A673 (cell line): ENCODE data around the gene ANP32B. TPM values are rescaled to one million over a fixed set of nuclear protein-coding genes. Genes with fewer than 3 reads are reported as not detected.

Experiments used
- BruUV-seq: library from RNA; stranded (reverse); fragments of 400-500 nt; replicated peaks from 2 replicates; lab custom pipeline; 2021; lab: Mats Ljungman, UMichigan
- CTCF ChIA-PET: fragments of 300-600 bp; sonication (Branson Sonifier 250); formaldehyde crosslinking; loops from one replicate; lab custom pipeline; 2022; ENCODE audit warnings: antibody characterized with exemption; lab: Charles Lee
- POLR2A ChIA-PET: fragments of 300-600 bp; sonication (Branson Sonifier 250); formaldehyde crosslinking; loops from one replicate; lab custom pipeline; 2022; ENCODE audit warnings: antibody characterized with exemption; ENCODE audit not compliant: low non-redundant PET; lab: Charles Lee
- DNase-seq: peaks from one replicate; pipeline ENCODE4 v3.0.0-alpha.2; 2015; ENCODE audit warnings: low spot score
- H3K27ac ChIP-seq: fragments of 200-600 bp; sonication (generic); 2 replicates; pipeline ENCODE4 v1.5.1; 2016; ENCODE audit warnings: mixed run types, low read depth, mild to moderate bottlenecking, mixed read lengths, antibody characterized with exemption, low read length; ENCODE audit not compliant: poor library complexity, severe bottlenecking
- H3K27me3 ChIP-seq: fragments of 200-600 bp; sonication (generic); replicated peaks from 2 replicates; pipeline ENCODE4 v1.6.1; 2017; ENCODE audit warnings: mixed run types, low read depth, mild to moderate bottlenecking, mixed read lengths, antibody characterized with exemption, low read length; ENCODE audit not compliant: insufficient read depth, poor library complexity
- H3K36me3 ChIP-seq: fragments of 200-600 bp; sonication (generic); 2 replicates; pipeline ENCODE4 v1.6.1; 2016; ENCODE audit warnings: mixed run types, mild to moderate bottlenecking, mixed read lengths, antibody characterized with exemption, low read length; ENCODE audit not compliant: insufficient read depth, poor library complexity, severe bottlenecking
- H3K4me1 ChIP-seq: fragments of 200-600 bp; sonication (generic); 2 replicates; pipeline ENCODE4 v1.6.1; 2017; ENCODE audit warnings: mixed run types, mild to moderate bottlenecking, mixed read lengths, antibody characterized with exemption, low read length; ENCODE audit not compliant: insufficient read depth, poor library complexity, severe bottlenecking
- H3K4me3 ChIP-seq: fragments of 200-600 bp; sonication (generic); 2 replicates; pipeline ENCODE4 v1.5.1; 2016; ENCODE audit warnings: low read depth, mixed run types, mild to moderate bottlenecking, mixed read lengths, low read length; ENCODE audit not compliant: poor library complexity, severe bottlenecking
- H3K9me3 ChIP-seq: fragments of 200-600 bp; sonication (generic); 2 replicates; pipeline ENCODE4 v1.6.1; 2016; ENCODE audit warnings: mixed run types, low read depth, mild to moderate bottlenecking, mixed read lengths, antibody characterized with exemption, low read length; ENCODE audit not compliant: poor library complexity, severe bottlenecking
- CTCF ChIP-seq: fragments of 300-800, 200-600 bp; sonication (generic); conservative IDR thresholded peaks from 2 replicates; pipeline ENCODE4 v1.5.1; 2017; ENCODE audit warnings: low read depth, mild to moderate bottlenecking, antibody characterized with exemption, low read length, moderate library complexity, mixed read lengths
- EZH2 ChIP-seq: fragments of 200-600 bp; sonication (generic); IDR thresholded peaks from 2 replicates; pipeline ENCODE4 v1.6.1; 2017; ENCODE audit warnings: borderline replicate concordance, low read depth, mild to moderate bottlenecking, mixed read lengths, antibody characterized with exemption, low read length; ENCODE audit not compliant: poor library complexity, severe bottlenecking
- intact Hi-C: fragments of 100-400 bp; cut with micrococcal nuclease; formaldehyde crosslinking; loops from one replicate; pipeline ENCODE4 v1.10.0; 2022; ENCODE audit not compliant: unreplicated experiment
- total RNA-seq: library from RNA; stranded (reverse); gene quantifications from 2 replicates; pipeline ENCODE4 v1.2.3, GENCODE V29; 2021

The ANP32B gene
- total RNA-seq, 1 experiment from 2014 or later, result 237 TPM

DNA sequence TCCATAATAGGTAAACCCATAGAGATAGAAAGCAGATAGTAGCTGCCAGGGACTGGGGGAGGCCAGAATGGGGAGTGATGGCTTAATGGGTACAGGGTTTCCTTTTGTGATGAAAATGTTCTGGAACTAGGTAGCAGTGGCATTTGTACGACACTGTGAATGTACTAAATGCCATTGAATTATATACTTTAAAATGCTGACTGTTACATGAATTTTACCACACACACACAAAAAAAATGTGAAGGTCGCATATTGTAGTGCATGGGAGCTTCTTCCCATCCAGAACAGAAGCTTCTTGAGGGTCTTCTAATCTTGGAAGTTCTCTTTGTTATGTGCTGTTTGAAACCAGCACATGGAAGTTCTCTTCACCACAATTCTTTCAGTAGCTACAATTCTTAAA lies 19.9 kb upstream of the ANP32B start:
- Histone ChIP-seq H3K4me3 (no peak overlapping the region), H3K27ac (no peak overlapping the region), H3K9me3 (no peaks in the 10 kb centered on the region), H3K27me3 (peaks cover 20% of the 10 kb centered on the region), H3K4me1 (no peaks in the 10 kb centered on the region), H3K36me3 (no peaks in the 10 kb centered on the region)
- ChIA-PET CTCF (no interaction called here), POLR2A (no interaction called here)
- no peak for DNase-seq
- TF ChIP-seq EZH2, result no peak
- no peak for TF ChIP-seq CTCF
- intact Hi-C loops, result no loop called here
- BruUV-seq, result no TSS peak

DNA sequence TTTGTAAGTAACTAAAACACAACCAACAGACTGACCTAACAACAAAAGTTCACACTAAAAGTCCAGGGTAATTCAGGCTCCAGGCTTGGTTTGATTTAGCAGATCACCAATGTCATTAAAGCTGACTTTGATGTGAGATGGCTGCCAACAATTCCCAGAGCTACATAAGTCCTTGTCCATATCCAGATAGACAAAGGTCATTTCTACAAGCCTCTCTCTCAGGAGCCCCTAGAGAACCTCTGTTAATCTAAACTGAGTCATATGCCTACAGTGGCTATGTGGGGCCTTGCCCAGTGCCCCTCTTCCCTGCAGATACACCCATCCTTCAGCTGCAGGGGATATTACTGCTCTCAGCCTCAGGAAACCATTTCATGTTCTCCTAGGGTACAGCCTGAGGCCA lies 18.2 kb upstream of the ANP32B start:
- no peaks in the 10 kb centered on the region for H3K4me1 ChIP-seq
- TF ChIP-seq CTCF (no peak), EZH2 (no peak)
- peaks cover 22% of the 10 kb centered on the region for H3K27me3 ChIP-seq
- POLR2A ChIA-PET, result no interaction called here
- H3K9me3 ChIP-seq, result no peaks in the 10 kb centered on the region
- DNase-seq, result no peak
- H3K27ac ChIP-seq, result no peak overlapping the region
- H3K36me3 ChIP-seq, result no peaks in the 10 kb centered on the region
- H3K4me3 ChIP-seq, result no peak overlapping the region
- intact Hi-C loops, result no loop called here
- CTCF ChIA-PET, result no interaction called here
- no TSS peak for BruUV-seq

GRCh38 chr9:97966493-97966892 lies 16.6 kb upstream of the ANP32B start:
- BruUV-seq, result no TSS peak
- DNase-seq, result no peak
- POLR2A ChIA-PET, result no interaction called here

More at GRCh38 chr9:97966493-97966892, 16.6 kb upstream of the ANP32B start:
- Histone ChIP-seq H3K4me1 (no peaks in the 10 kb centered on the region), H3K36me3 (no peaks in the 10 kb centered on the region), H3K4me3 (no peak overlapping the region), H3K27me3 (peaks cover 22% of the 10 kb centered on the region), H3K9me3 (no peaks in the 10 kb centered on the region), H3K27ac (no peak overlapping the region)
- CTCF ChIA-PET, result no interaction called here
- intact Hi-C loops, result no loop called here
- TF ChIP-seq EZH2, result no peak
- TF ChIP-seq CTCF, result no peak
